GM12801 (cell line): ENCODE measurements around the gene DPH2.

Source experiments
- CTCF ChIP-seq: IDR thresholded peaks from one replicate; pipeline ENCODE4 v1.5.1; 2011; ENCODE audit warnings: control low read depth; ENCODE audit not compliant: insufficient read length; ENCODE audit errors: extremely low read depth

DPH2 gene

GRCh38 chr1:43974443-43975248, 4.8 kb downstream of the DPH2 start, which contains the start of gene ATP6V0B:
Gene ATP6V0B (plus strand): TSS chr1:43974960. CDS start chr1:43975041, 81 bp downstream.
- no peak for TF ChIP-seq CTCF

GRCh38 chr1:43975249-43975961, 5.6 kb downstream of the DPH2 start:
- no peak for TF ChIP-seq CTCF

DNA sequence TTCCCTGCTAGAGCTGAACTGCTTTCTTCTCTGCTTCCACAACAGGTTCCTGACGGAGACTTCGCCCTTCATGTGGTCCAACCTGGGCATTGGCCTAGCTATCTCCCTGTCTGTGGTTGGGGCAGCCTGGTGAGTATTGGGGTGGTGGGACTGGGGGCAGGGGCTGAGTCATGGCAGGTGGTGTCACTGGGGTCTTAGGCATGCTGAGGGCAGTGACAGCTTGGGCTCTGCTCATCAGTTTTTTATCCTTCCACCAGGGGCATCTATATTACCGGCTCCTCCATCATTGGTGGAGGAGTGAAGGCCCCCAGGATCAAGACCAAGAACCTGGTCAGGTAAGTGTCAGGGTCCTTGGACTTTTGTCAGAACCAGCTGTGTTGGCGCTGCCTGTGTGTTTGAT, 6.2 kb downstream of the DPH2 start:
- TF ChIP-seq CTCF: no peak

DNA sequence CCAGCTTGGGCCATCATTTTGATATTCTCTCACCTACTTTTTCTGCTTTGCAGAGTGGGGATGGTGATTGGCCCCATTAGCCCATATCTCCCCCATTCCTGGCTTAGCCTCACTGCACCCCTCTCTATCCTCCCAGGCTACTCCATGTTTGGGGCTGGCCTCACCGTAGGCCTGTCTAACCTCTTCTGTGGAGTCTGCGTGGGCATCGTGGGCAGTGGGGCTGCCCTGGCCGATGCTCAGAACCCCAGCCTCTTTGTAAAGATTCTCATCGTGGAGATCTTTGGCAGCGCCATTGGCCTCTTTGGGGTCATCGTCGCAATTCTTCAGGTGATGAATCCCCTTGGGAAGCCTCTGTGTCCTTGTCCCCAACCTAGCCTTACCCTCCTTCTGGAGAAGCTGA, 7.1 kb downstream of the DPH2 start:
- TF ChIP-seq CTCF: no peak

- no peak for TF ChIP-seq CTCF
These were observed 7.8 kb downstream of the DPH2 start for GRCh38 chr1:43977376-43978263.

DNA sequence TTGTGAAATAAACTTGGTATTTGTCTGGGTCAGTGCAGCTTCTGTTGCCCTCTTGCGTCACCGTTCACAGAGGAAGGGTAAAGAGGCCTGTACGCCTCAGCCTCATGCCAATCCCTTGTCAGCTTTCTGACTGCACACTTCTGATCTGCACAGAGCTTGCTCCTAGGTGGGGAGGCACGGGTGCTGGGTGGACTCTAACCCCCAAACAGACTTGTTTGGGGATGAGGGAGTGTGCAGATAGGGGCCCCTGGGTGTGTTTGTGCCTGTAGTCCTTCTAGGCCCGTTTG, 8.4 kb downstream of the DPH2 start:
- TF ChIP-seq CTCF: no peak

- no peak for TF ChIP-seq CTCF
These were observed 8.9 kb downstream of the DPH2 start, which contains the start of gene B4GALT2 for GRCh38 chr1:43978551-43979260. Gene B4GALT2 (plus strand): TSS chr1:43979210. CDS start chr1:43981161, 1,951 bp downstream.
